ENCODE results near the gene TIMM22.

The TIMM22 gene

DNA sequence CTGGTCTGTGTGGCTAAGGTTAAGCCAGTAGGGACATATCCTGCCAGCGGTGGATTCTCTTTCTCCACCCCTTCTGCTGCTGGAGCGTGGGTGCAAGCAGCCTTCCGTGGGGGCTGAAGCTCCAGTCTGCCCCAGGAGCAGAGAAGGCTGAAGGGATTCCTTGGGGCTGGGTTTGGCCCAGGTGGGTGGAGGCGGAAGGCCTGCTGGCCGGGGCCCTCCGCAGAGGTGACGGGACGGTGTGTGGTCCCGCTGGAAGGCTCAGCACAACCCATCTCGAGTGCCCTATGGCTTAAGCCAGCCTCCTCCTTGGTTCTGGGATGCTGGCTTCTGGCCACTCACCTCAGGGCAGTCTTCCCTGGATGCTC is 13.1 kb downstream of the TIMM22 start:
- no peak for DNase-seq (ENCODE audit: extremely low read depth, low read depth)
- TF ChIP-seq, protein P1, sequence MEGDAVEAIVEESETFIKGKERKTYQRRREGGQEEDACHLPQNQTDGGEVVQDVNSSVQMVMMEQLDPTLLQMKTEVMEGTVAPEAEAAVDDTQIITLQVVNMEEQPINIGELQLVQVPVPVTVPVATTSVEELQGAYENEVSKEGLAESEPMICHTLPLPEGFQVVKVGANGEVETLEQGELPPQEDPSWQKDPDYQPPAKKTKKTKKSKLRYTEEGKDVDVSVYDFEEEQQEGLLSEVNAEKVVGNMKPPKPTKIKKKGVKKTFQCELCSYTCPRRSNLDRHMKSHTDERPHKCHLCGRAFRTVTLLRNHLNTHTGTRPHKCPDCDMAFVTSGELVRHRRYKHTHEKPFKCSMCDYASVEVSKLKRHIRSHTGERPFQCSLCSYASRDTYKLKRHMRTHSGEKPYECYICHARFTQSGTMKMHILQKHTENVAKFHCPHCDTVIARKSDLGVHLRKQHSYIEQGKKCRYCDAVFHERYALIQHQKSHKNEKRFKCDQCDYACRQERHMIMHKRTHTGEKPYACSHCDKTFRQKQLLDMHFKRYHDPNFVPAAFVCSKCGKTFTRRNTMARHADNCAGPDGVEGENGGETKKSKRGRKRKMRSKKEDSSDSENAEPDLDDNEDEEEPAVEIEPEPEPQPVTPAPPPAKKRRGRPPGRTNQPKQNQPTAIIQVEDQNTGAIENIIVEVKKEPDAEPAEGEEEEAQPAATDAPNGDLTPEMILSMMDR (IDR thresholded peaks at IDR 0.05; ENCODE audit: low read depth, low read length), result no peak

DNA sequence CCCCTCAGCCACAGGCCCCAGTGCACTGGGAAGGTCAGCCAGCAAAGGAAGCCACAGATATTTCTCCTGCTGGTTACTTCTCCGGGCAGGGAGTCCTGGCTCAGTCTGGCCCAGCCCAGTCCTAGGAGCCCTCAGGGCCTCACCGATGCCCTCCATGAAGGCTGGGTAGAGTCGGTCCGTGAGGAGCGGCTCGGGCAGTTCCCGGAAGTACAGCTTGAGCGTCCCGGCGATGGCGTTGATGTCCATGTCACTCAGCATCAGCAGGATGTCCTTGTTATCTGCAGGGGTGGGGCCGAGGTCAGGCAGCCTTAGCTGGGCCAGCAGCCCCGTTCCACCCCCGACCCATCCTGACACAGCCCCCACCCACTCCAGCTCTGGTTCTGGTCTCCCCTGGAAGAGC is 13.7 kb downstream of the TIMM22 start:
- no peak for DNase-seq (ENCODE audit: extremely low read depth, low read depth)
- TF ChIP-seq, protein P1 (IDR thresholded peaks at IDR 0.05; ENCODE audit: low read depth, low read length), result no peak

DNA sequence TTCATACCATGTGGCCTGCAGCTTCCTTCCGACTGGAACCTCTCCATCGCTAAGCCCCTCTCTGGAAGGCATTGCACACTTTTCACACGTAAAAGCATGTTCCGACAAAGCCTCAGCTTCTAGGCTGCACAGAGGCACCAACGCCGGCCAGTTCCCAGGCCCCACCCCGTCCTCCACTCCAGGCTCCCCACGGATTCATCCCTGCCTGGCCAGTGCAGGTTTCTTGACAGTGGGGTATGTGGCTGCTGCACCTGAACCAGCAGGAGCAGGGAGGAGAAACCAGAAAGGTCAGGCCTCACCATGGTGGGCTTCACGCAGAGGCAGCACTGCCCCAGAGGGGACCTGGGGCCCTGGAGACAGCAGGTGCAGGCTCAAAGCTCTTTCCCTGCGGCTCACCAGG is 14.2 kb downstream of the TIMM22 start:
- DNase-seq (ENCODE audit: extremely low read depth, low read depth), result no peak
- TF ChIP-seq, protein P1 (IDR thresholded peaks at IDR 0.05; ENCODE audit: low read depth, low read length), result no peak

DNA sequence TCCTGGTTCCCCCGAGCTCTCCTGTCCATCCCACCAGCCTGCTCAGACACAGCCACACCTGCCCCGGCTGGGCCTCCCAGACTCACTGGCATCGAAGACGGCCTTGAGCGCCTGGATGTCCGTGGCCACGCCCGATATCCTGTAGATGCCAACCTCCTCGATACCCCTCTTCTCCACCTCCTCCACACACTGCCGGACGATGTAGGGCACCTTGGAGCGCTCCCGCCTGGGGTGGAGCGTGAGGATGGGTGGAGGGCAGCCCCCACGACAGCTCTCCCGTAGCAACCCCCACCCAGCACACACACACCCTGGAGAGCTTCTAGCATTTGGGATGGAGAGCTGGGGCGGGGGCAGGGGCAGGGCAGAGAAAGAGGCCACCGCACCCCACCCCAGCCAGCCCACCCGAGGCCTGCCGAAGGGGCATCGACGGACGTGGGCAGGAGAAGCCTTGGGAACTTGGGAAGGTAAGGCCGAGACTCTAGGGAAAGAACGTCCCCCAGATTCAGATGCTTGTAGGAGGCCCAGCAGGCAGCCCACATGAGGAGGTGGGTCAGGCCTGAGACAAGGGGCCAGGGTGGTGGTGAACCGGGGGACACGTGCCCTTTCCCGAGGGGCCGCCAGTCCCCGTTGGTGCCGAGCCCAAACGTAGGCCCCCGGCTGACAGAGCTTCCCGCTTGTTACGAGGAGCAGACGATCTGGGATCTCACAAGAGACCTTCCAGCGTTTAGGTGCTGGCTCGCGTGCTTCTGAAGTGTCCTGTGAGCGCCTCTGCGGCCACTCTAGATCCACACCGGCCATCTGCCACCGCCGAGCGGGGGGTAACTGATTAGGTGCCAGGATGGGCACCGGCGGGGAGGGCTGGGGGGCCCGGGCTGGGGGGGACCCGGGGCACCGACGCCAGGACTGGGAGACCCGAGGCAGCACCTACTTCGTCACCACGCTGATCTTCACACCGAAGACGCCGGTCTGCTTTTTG is 15.1 kb downstream of the TIMM22 start:
- DNase-seq (ENCODE audit: extremely low read depth, low read depth), result no peak
- TF ChIP-seq, protein P1 (IDR thresholded peaks at IDR 0.05; ENCODE audit: low read depth, low read length), result no peak

DNA sequence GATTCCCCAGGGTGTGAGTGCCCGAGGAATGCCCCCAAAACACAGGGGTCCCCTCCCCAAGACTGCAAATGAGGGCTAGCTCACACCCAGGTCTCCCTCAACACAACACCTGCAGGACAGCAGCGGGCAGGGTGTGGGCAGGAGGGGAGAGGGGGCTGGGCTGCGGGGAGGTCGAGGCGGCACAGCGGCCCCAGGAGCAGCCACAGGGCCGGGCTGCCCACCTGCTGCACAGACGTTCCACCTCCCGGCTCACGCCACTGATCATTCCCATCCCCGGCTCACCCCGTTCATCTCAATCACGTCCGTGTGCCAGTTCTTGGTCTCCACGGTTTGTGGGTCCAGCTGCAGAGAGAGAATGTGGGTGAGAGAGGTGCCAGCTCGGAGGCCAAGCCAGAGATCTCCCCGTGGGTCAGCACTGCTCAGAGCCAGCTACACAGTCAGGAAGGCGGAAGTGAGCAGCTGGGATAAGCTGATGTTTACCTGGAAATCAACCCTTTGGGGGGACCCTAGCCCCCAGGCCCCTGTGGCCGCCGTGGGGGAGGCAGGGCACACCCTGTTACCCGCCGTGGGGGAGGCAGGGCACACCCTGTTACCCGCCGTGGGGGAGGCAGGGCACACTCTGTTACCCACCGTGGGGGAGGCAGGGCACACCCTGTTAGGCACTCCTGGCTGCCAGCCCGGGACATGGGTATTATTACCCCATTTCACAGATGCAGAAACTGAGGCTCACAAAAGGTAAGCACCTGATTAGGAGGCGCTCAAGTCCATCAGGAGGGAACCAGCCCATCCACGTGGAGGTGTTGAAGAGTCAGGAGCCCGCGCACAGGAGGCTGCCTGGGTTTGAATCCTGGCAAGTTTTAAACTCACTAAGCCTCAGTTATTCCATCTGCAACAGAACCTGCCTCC is 16.1 kb downstream of the TIMM22 start:
- DNase-seq (ENCODE audit: extremely low read depth, low read depth), result no peak
- TF ChIP-seq, protein P1 (IDR thresholded peaks at IDR 0.05; ENCODE audit: low read depth, low read length), result no peak

DNA sequence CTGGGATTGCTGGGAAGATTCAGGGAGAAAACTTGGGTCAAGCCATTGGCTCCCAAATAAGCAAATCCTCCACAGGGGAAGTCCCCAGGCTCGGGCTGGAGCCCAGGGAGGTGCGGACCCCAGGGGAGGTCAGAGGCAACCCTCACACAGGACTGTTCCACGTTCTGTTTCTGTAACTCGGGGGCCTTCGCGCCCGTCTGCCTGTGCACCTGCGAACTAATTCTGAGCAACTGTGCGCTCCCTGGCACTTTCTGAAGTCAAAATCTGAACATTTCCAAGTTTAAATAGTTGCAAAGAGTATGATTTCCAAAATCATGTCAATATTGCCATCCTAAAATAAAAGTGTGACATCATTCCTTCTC is 16.8 kb downstream of the TIMM22 start:
- no peak for DNase-seq (ENCODE audit: extremely low read depth, low read depth)
- TF ChIP-seq, protein P1 (IDR thresholded peaks at IDR 0.05; ENCODE audit: low read depth, low read length), result no peak

DNA sequence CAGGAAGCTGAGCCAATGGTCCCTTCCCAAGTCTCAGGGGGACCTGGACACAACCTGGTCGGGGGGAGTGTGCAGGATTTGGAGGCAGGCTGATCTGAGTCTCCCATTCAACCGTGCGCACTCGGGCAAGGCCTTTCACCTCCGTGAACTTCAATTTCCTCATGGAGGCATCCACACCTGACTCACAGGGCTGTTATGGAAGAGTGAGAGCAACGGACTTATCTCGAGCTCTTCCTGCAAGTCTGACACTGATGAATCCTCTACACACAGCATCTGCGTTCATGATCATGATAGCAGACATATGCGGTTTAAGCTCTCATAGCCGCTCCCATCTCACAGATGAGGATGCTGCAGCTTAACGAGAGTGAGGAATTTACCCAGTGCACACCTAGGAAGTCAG is 21.6 kb downstream of the TIMM22 start:
- DNase-seq (ENCODE audit: extremely low read depth, low read depth), result no peak
- TF ChIP-seq, protein P1 (IDR thresholded peaks at IDR 0.05; ENCODE audit: low read depth, low read length), result no peak

All from AG09319 (cell line).